Nephron (organoid): ENCODE results near the gene GAS7.
A peak's percentile ranks its signal among the peaks of the same experiment; 100 is the strongest.

Source experiments
- H3K27ac Mint-ChIP-seq, 3 experiments: 2 replicates each; pipeline ENCODE4 v1.8.0; 2020; ENCODE audit warnings: mixed read lengths in 3 of 3, mild to moderate bottlenecking in 2 of 3, moderate library complexity in 1 of 3
- H3K27me3 Mint-ChIP-seq: 2 replicates; pipeline ENCODE4 v1.8.0; 2021; ENCODE audit warnings: low read depth, mild to moderate bottlenecking, moderate library complexity, mixed read lengths
- H3K36me3 Mint-ChIP-seq: 2 replicates; pipeline ENCODE4 v1.8.0; 2020; ENCODE audit warnings: low read depth, mixed read lengths
- H3K4me1 Mint-ChIP-seq: 2 replicates; pipeline ENCODE4 v1.8.0; 2020; ENCODE audit warnings: mixed read lengths
- H3K4me3 Mint-ChIP-seq, 3 experiments: 2 replicates each; pipeline ENCODE4 v1.8.0; 2020; ENCODE audit warnings: mild to moderate bottlenecking in 3 of 3, mixed read lengths in 3 of 3, moderate library complexity in 2 of 3
- H3K9me3 Mint-ChIP-seq: 2 replicates; pipeline ENCODE4 v1.8.0; 2020; ENCODE audit warnings: mixed read lengths
- CTCF ChIP-seq, 3 experiments: fragments of 200-600 bp; sonication (generic); IDR thresholded peaks; one replicate each; pipeline ENCODE4 v1.5.0; 2021; ENCODE audit warnings: antibody characterized with exemption in 3 of 3; ENCODE audit not compliant: unreplicated experiment in 3 of 3

Gene GAS7

GRCh38 chr17:9900044-9900594 is 298.3 kb downstream of the GAS7 start:
- H3K9me3 Mint-ChIP-seq = no peaks in the 10 kb centered on the region
- no peak overlapping the region for H3K4me3 Mint-ChIP-seq
- no peaks in the 10 kb centered on the region for H3K36me3 Mint-ChIP-seq
- peaks cover 29% of the 10 kb centered on the region for H3K4me1 Mint-ChIP-seq
- H3K27ac Mint-ChIP-seq = peak overlapping the region; percentile 10 to 38 (median 21)
- TF ChIP-seq CTCF (IDR thresholded peaks at IDR 0.05; ENCODE audit: unreplicated experiment in 3 of 3) = no peak
- peaks cover 18% of the 10 kb centered on the region for H3K27me3 Mint-ChIP-seq

- H3K36me3 Mint-ChIP-seq = no peaks in the 10 kb centered on the region
- no peak for TF ChIP-seq CTCF (IDR thresholded peaks at IDR 0.05; ENCODE audit: unreplicated experiment in 3 of 3)
- no peak overlapping the region for H3K4me3 Mint-ChIP-seq
- H3K9me3 Mint-ChIP-seq = no peaks in the 10 kb centered on the region
- peak overlapping the region in 2 of 3 experiments; percentile 21 to 38 for H3K27ac Mint-ChIP-seq
- peaks cover 18% of the 10 kb centered on the region for H3K27me3 Mint-ChIP-seq
- peaks cover 29% of the 10 kb centered on the region for H3K4me1 Mint-ChIP-seq
Observed at GRCh38 chr17:9899280-9900043, 298.9 kb downstream of the GAS7 start.

GRCh38 chr17:9898812-9899211 is 299.6 kb downstream of the GAS7 start:
- Mint-ChIP-seq H3K9me3 (no peaks in the 10 kb centered on the region), H3K36me3 (no peaks in the 10 kb centered on the region), H3K4me1 (peaks cover 29% of the 10 kb centered on the region), H3K27ac (no peak overlapping the region), H3K4me3 (no peak overlapping the region), H3K27me3 (peaks cover 16% of the 10 kb centered on the region)
- no peak for TF ChIP-seq CTCF (IDR thresholded peaks at IDR 0.05; ENCODE audit: unreplicated experiment in 3 of 3)

- no peaks in the 10 kb centered on the region for H3K36me3 Mint-ChIP-seq
- peaks cover 29% of the 10 kb centered on the region for H3K4me1 Mint-ChIP-seq
- H3K27ac Mint-ChIP-seq = no peak overlapping the region
- peaks cover 8% of the 10 kb centered on the region for H3K27me3 Mint-ChIP-seq
- no peaks in the 10 kb centered on the region for H3K9me3 Mint-ChIP-seq
- TF ChIP-seq CTCF (IDR thresholded peaks at IDR 0.05; ENCODE audit: unreplicated experiment in 3 of 3) = no peak
- no peak overlapping the region for H3K4me3 Mint-ChIP-seq
Observed at GRCh38 chr17:9897372-9897968, 300.9 kb downstream of the GAS7 start.

- peaks cover 18% of the 10 kb centered on the region for H3K4me1 Mint-ChIP-seq
- TF ChIP-seq CTCF (IDR thresholded peaks at IDR 0.05; ENCODE audit: unreplicated experiment in 3 of 3) = no peak
- H3K27ac Mint-ChIP-seq = no peak overlapping the region
- H3K27me3 Mint-ChIP-seq = peaks cover 8% of the 10 kb centered on the region
- no peak overlapping the region for H3K4me3 Mint-ChIP-seq
- H3K36me3 Mint-ChIP-seq = no peaks in the 10 kb centered on the region
- no peaks in the 10 kb centered on the region for H3K9me3 Mint-ChIP-seq
Observed at GRCh38 chr17:9895923-9896322, 302.5 kb downstream of the GAS7 start.
